ENCODE results near the gene THEM4.

- TF ChIP-seq CTCF (IDR thresholded peaks at IDR 0.05), result no peak
- TF ChIP-seq POLR2A (IDR thresholded peaks at IDR 0.05), result no peak
- no peak for TF ChIP-seq POLR2AphosphoS5 (IDR thresholded peaks at IDR 0.05)
Observed at GRCh38 chr1:151885479-151885878, 23.8 kb downstream of the THEM4 start.
